SK-N-SH (cell line): ENCODE measurements around the gene FAM209B. TPM values are rescaled to one million over a fixed set of nuclear protein-coding genes. Genes with fewer than 3 reads are reported as not detected.

ENCODE experiments used
- CTCF ChIA-PET: fragments of 300-600, 350-600 bp; formaldehyde crosslinking; extraction: SDS; loops from one replicate; lab custom pipeline; 2021; lab: Yijun Ruan, JAX
- POLR2A ChIA-PET: fragments of 350-600 bp; sonication (Branson Sonifier 250); formaldehyde crosslinking; extraction: SDS; loops from one replicate; lab custom pipeline; 2020; ENCODE audit warnings: antibody characterized with exemption, inconsistent platforms; lab: Yijun Ruan, JAX
- DNase-seq: peaks from one replicate; pipeline ENCODE4 v3.0.0; 2012
- H2AFZ ChIP-seq: fragments of 200-600 bp; sonication (generic); 2 replicates; pipeline ENCODE4 v1.8.1; 2016; ENCODE audit warnings: antibody characterized with exemption, mild to moderate bottlenecking, low read depth
- H3F3A ChIP-seq: fragments of 200-600 bp; sonication (generic); replicated peaks from 2 replicates; pipeline ENCODE3; 2016; ENCODE audit warnings: antibody characterized with exemption, mild to moderate bottlenecking; ENCODE audit not compliant: insufficient read depth
- H3K27ac ChIP-seq, 2 experiments: fragments of 200-500 bp in 1 of 2; fragments of 200-600 bp in 1 of 2; sonication (Bioruptor generic) in 1 of 2; sonication (generic), shearing (Covaris generic) in 1 of 2; 2 replicates each; pipeline versions ENCODE4 v1.5.1 to v1.6.1; 2014 to 2016; ENCODE audit warnings: low read depth in 2 of 2, inconsistent platforms in 1 of 2, low read length in 1 of 2, mild to moderate bottlenecking in 1 of 2, mixed read lengths in 1 of 2
- H3K27me3 ChIP-seq: fragments of 200-600 bp; sonication (generic), shearing (Covaris generic); 2 replicates; pipeline ENCODE4 v1.6.1; 2016; ENCODE audit warnings: mixed run types; ENCODE audit not compliant: insufficient read depth
- H3K36me3 ChIP-seq, 2 experiments: fragments of 200-500 bp in 1 of 2; fragments of 200-600 bp in 1 of 2; sonication (Bioruptor generic) in 1 of 2; sonication (generic) in 1 of 2; replicated peaks in 1 of 2; 2 replicates each; pipeline versions ENCODE3 to v1.5.1; 2014 to 2016; ENCODE audit warnings: low read length in 1 of 2, mild to moderate bottlenecking in 1 of 2; ENCODE audit not compliant: insufficient read depth in 2 of 2, control insufficient read depth in 1 of 2
- H3K4me1 ChIP-seq, 2 experiments: fragments of 200-500 bp in 1 of 2; fragments of 200-600 bp in 1 of 2; sonication (Bioruptor generic) in 1 of 2; sonication (generic), shearing (Covaris generic) in 1 of 2; 2 replicates each; pipeline versions ENCODE4 v1.5.1 to v1.6.1; 2014 to 2016; ENCODE audit warnings: low read depth in 1 of 2, low read length in 1 of 2, mixed run types in 1 of 2; ENCODE audit not compliant: insufficient read depth in 2 of 2, control insufficient read depth in 1 of 2
- H3K4me2 ChIP-seq: fragments of 200-600 bp; sonication (generic), shearing (Covaris generic); 2 replicates; pipeline ENCODE4 v1.6.1; 2017; ENCODE audit warnings: mixed run types
- H3K4me3 ChIP-seq, 2 experiments: fragments of 200-500 bp in 1 of 2; fragments of 200-600 bp in 1 of 2; sonication (Bioruptor generic) in 1 of 2; sonication (generic), shearing (Covaris generic) in 1 of 2; 2 replicates each; pipeline versions ENCODE4 v1.5.1 to v1.8.1; 2014 to 2016; ENCODE audit warnings: low read depth in 2 of 2, inconsistent platforms in 1 of 2, low read length in 1 of 2, mild to moderate bottlenecking in 1 of 2, mixed read lengths in 1 of 2, moderate library complexity in 1 of 2
- H3K79me2 ChIP-seq: fragments of 200-600 bp; sonication (generic); 2 replicates; pipeline ENCODE4 v1.8.1; 2017; ENCODE audit warnings: mild to moderate bottlenecking; ENCODE audit not compliant: insufficient read depth
- H3K9ac ChIP-seq: fragments of 200-600 bp; sonication (generic); 2 replicates; pipeline ENCODE4 v1.6.1; 2017; ENCODE audit warnings: mixed run types
- H3K9me2 ChIP-seq: fragments of 200-600 bp; sonication (generic); 2 replicates; pipeline ENCODE4 v1.6.1; 2017; ENCODE audit warnings: mixed run types
- H3K9me3 ChIP-seq: fragments of 200-600 bp; sonication (generic); 2 replicates; pipeline ENCODE4 v1.6.1; 2017; ENCODE audit warnings: mixed run types, mild to moderate bottlenecking, moderate library complexity
- H4K20me1 ChIP-seq: fragments of 200-600 bp; sonication (generic); 2 replicates; pipeline ENCODE4 v1.6.1; 2017; ENCODE audit warnings: mild to moderate bottlenecking, mixed run types; ENCODE audit not compliant: insufficient read depth
- CTCF ChIP-seq: fragments of 200-600 bp; sonication (generic); IDR thresholded peaks from 2 replicates; pipeline ENCODE4 v1.6.1; 2017; ENCODE audit warnings: antibody characterized with exemption, mild to moderate bottlenecking, moderate library complexity
- ELF1 ChIP-seq: IDR thresholded peaks from 2 replicates; pipeline ENCODE4 v1.4.0; 2012
- FOSL2 ChIP-seq: IDR thresholded peaks from 2 replicates; pipeline ENCODE4 v1.4.0; 2012; ENCODE audit warnings: low read depth, mild to moderate bottlenecking, moderate library complexity, borderline replicate concordance
- FOXJ3 ChIP-seq: sonication (generic); formaldehyde crosslinking; IDR thresholded peaks from 2 replicates; pipeline ENCODE4 v1.5.1; 2020; ENCODE audit warnings: mild to moderate bottlenecking, missing genetic modification reagents
- JUND ChIP-seq: IDR thresholded peaks from 2 replicates; pipeline ENCODE4 v1.4.0; 2012
- MXI1 ChIP-seq: IDR thresholded peaks from 2 replicates; pipeline ENCODE4 v1.6.1; 2012; ENCODE audit warnings: mild to moderate bottlenecking, low read depth, low read length, improper control_type of control experiment
- NFIC ChIP-seq: IDR thresholded peaks from 2 replicates; pipeline ENCODE4 v1.4.0; 2012; ENCODE audit warnings: borderline replicate concordance
- NRF1 ChIP-seq: IDR thresholded peaks from 2 replicates; pipeline ENCODE4 v1.6.1; 2012; ENCODE audit warnings: low read depth, mild to moderate bottlenecking, low read length
- RAD21 ChIP-seq: IDR thresholded peaks from 2 replicates; pipeline ENCODE4 v1.6.1; 2012; ENCODE audit warnings: mild to moderate bottlenecking, low read length
- RCOR1 ChIP-seq: fragments of 150-350 bp; IDR thresholded peaks from 2 replicates; pipeline ENCODE4 v1.6.1; 2017; ENCODE audit warnings: antibody characterized with exemption, low read length
- REST ChIP-seq: IDR thresholded peaks from 2 replicates; pipeline ENCODE4 v1.6.1; 2012; ENCODE audit warnings: mild to moderate bottlenecking, low read depth, low read length, moderate library complexity
- RFX5 ChIP-seq: IDR thresholded peaks from 2 replicates; pipeline ENCODE4 v1.6.1; 2012; ENCODE audit warnings: mild to moderate bottlenecking, improper control_type of control experiment, low read length
- SIN3A ChIP-seq: IDR thresholded peaks from 2 replicates; pipeline ENCODE4 v1.6.1; 2012; ENCODE audit warnings: low read depth, mild to moderate bottlenecking, low read length, moderate library complexity, borderline replicate concordance
- TAF1 ChIP-seq: IDR thresholded peaks from 2 replicates; pipeline ENCODE4 v1.6.1; 2012; ENCODE audit warnings: low read depth, mild to moderate bottlenecking, low read length, moderate library complexity, borderline replicate concordance
- TEAD4 ChIP-seq: IDR thresholded peaks from 2 replicates; pipeline ENCODE4 v1.4.0; 2012; ENCODE audit warnings: mild to moderate bottlenecking, borderline replicate concordance; ENCODE audit not compliant: insufficient read depth
- ZBTB33 ChIP-seq: IDR thresholded peaks from 2 replicates; pipeline ENCODE4 v1.4.0; 2012; ENCODE audit warnings: low read depth, borderline replicate concordance
- WGBS: methylation state at CpG from one replicate; pipeline ENCODE4 v1.1.6; 2017; ENCODE audit warnings: low lambda C conversion rate; 5-methylcytosine and 5-hydroxymethylcytosine counted together
- polyA plus RNA-seq, 3 experiments: library from polyadenylated mRNA; depleted of rRNA; stranded (reverse); fragments of >200 nt; gene quantifications; 2 replicates each; pipeline ENCODE4 v1.2.3, GENCODE V29; 2012

FAM209B gene
- polyA plus RNA-seq, 1 of the 3 experiments (the other 2 are of a cell fraction): not detected

- Histone ChIP-seq H3K27me3 (peaks cover 55% of the 10 kb centered on the region; the same call in 1 of the 2 replicates), H2AFZ (no peak overlapping the region), H3K27ac (no peak overlapping the region), H3K4me1 (no peaks in the 10 kb centered on the region), H3K4me3 (no peak overlapping the region), H3K36me3 (no peaks in the 10 kb centered on the region), H3K4me2 (no peak overlapping the region), H3K9me3 (no peaks in the 10 kb centered on the region), H3K79me2 (no peaks in the 10 kb centered on the region), H4K20me1 (no peaks in the 10 kb centered on the region), H3F3A (no peaks in the 10 kb centered on the region), H3K9me2 (no peaks in the 10 kb centered on the region), H3K9ac (no peak overlapping the region)
- CTCF ChIA-PET: interaction anchor here (2.2 kb wide), 1 partner anchor 29 kb away, joined by 11 read pairs; no protein-coding TSS in a partner anchor
- no peak for DNase-seq
- POLR2A ChIA-PET: no interaction called here
- no peak for TF ChIP-seq NRF1
- WGBS: 7% methylated on average over 5 of the region's 6 CpGs
Observed at GRCh38 chr20:56579301-56579710, 46.3 kb downstream of the FAM209B start.

- no peak overlapping the region for H3K27ac ChIP-seq
- no peaks in the 10 kb centered on the region for H3K9me2 ChIP-seq
- no peaks in the 10 kb centered on the region for H3K4me1 ChIP-seq
- DNase-seq: no peak
- CTCF ChIA-PET: interaction anchor here (1.4 to 2.2 kb wide), 2 partner anchors 29 to 30 kb away, joined by 6 to 11 read pairs; no protein-coding TSS in a partner anchor
- H3K9ac ChIP-seq: no peak overlapping the region
- POLR2A ChIA-PET: no interaction called here
- peaks cover 56% of the 10 kb centered on the region; the same call in 1 of the 2 replicates for H3K27me3 ChIP-seq
- 9% methylated on average over 12 of the region's 12 CpGs for WGBS
- H3K9me3 ChIP-seq: no peaks in the 10 kb centered on the region
- H3K36me3 ChIP-seq: no peaks in the 10 kb centered on the region
- H3K4me3 ChIP-seq: no peak overlapping the region
- no peaks in the 10 kb centered on the region for H3K79me2 ChIP-seq
- no peaks in the 10 kb centered on the region for H4K20me1 ChIP-seq
- H2AFZ ChIP-seq: no peak overlapping the region
- no peaks in the 10 kb centered on the region for H3F3A ChIP-seq
- H3K4me2 ChIP-seq: no peak overlapping the region
- no peak for TF ChIP-seq RCOR1
- TF ChIP-seq ELF1: no peak
- no peak for TF ChIP-seq MXI1
- TF ChIP-seq NFIC: no peak
- TF ChIP-seq JUND: no peak
- no peak for TF ChIP-seq SIN3A
- no peak for TF ChIP-seq FOXJ3 (CRISPR knock-in tag)
- no peak for TF ChIP-seq FOSL2
- no peak for TF ChIP-seq TEAD4
- TF ChIP-seq ZBTB33: no peak
- TF ChIP-seq RFX5: no peak
- no peak for TF ChIP-seq REST
- TF ChIP-seq CTCF: no peak
- no peak for TF ChIP-seq RAD21
- TF ChIP-seq TAF1: no peak
Observed at GRCh38 chr20:56580226-56580625, 47.2 kb downstream of the FAM209B start.
